Smooth muscle cell (in vitro differentiated cells): Measurements from ENCODE around the gene CTNNBIP1. TPM values are rescaled to one million over a fixed set of nuclear protein-coding genes. Genes with fewer than 3 reads are reported as not detected.

Source experiments
- DNase-seq: peaks from one replicate; lab custom pipeline; 2025; ENCODE audit not compliant: unreplicated experiment; lab: John Stamatoyannopoulos, UW
- H2AFZ ChIP-seq: fragments of 200-600 bp; sonication (generic); 2 replicates; pipeline ENCODE4 v1.6.0; 2016; ENCODE audit warnings: antibody characterized with exemption, low read depth, mild to moderate bottlenecking
- H3F3A ChIP-seq: fragments of 200-600 bp; sonication (generic); 2 replicates; pipeline ENCODE4 v1.6.0; 2017; ENCODE audit warnings: antibody characterized with exemption, low read depth
- H3K27ac ChIP-seq: fragments of 200-600 bp; sonication (generic); 2 replicates; pipeline ENCODE4 v1.5.1; 2016; ENCODE audit warnings: low read depth, mild to moderate bottlenecking
- H3K27me3 ChIP-seq: fragments of 200-600 bp; sonication (generic); 2 replicates; pipeline ENCODE4 v1.6.1; 2016; ENCODE audit warnings: low read depth, mild to moderate bottlenecking
- H3K36me3 ChIP-seq: fragments of 200-600 bp; sonication (generic); 2 replicates; pipeline ENCODE4 v1.5.1; 2016; ENCODE audit warnings: low read depth
- H3K4me1 ChIP-seq: fragments of 200-600 bp; sonication (generic); 2 replicates; pipeline ENCODE4 v1.5.1; 2016; ENCODE audit warnings: low read depth
- H3K4me2 ChIP-seq: fragments of 200-600 bp; sonication (generic); 2 replicates; pipeline ENCODE4 v1.6.0; 2016; ENCODE audit warnings: mild to moderate bottlenecking
- H3K4me3 ChIP-seq: fragments of 200-600 bp; sonication (generic); 2 replicates; pipeline ENCODE4 v1.5.1; 2016; ENCODE audit warnings: mild to moderate bottlenecking
- H3K79me2 ChIP-seq: fragments of 200-600 bp; sonication (generic); 2 replicates; pipeline ENCODE4 v1.6.0; 2016; ENCODE audit warnings: low read depth, mild to moderate bottlenecking
- H3K9ac ChIP-seq: fragments of 200-600 bp; sonication (generic); 2 replicates; pipeline ENCODE4 v1.6.0; 2016; ENCODE audit warnings: low read depth
- H3K9me3 ChIP-seq: fragments of 200-600 bp; sonication (generic); replicated peaks from 2 replicates; pipeline ENCODE4 v1.5.1; 2016; ENCODE audit warnings: low read depth
- H4K20me1 ChIP-seq: fragments of 200-600 bp; sonication (generic); 2 replicates; pipeline ENCODE4 v1.6.0; 2016; ENCODE audit warnings: low read depth
- WGBS: methylation state at CpG from one replicate; pipeline ENCODE4 v1.1.7; 2016; ENCODE audit warnings: low lambda C conversion rate; 5-methylcytosine and 5-hydroxymethylcytosine counted together
- polyA plus RNA-seq: library from polyadenylated mRNA; unstranded; fragments of >200 nt; fragmentation: Nextera tagmentation; extraction: Ambion mirVana; gene quantifications from 2 replicates; pipeline ENCODE4 v1.2.1, GENCODE V29; 2016
- total RNA-seq: library from RNA; depleted of rRNA; stranded (reverse); fragments of >200 nt; gene quantifications from 2 replicates; pipeline ENCODE4 v1.2.3, GENCODE V29; 2014
- TF ChIP-seq, protein P1 (sequence below): fragments of 200-600 bp; sonication (generic); IDR thresholded peaks from 2 replicates; pipeline ENCODE4 v1.5.1; 2017; ENCODE audit warnings: borderline replicate concordance, mild to moderate bottlenecking, antibody characterized with exemption; ENCODE audit not compliant: insufficient read depth, poor library complexity, severe bottlenecking

Gene CTNNBIP1
- total and polyA plus RNA-seq, 2 experiments from 2014 or later, result 27.7 to 55.1 TPM

GRCh38 chr1:9900142-9901043 lies 9.7 kb downstream of the CTNNBIP1 start:
- no peak overlapping the region for H3K27ac ChIP-seq
- 78% methylated on average over 18 of the region's 18 CpGs for WGBS
- H3K4me1 ChIP-seq, result no peaks in the 10 kb centered on the region
- TF ChIP-seq, protein P1, sequence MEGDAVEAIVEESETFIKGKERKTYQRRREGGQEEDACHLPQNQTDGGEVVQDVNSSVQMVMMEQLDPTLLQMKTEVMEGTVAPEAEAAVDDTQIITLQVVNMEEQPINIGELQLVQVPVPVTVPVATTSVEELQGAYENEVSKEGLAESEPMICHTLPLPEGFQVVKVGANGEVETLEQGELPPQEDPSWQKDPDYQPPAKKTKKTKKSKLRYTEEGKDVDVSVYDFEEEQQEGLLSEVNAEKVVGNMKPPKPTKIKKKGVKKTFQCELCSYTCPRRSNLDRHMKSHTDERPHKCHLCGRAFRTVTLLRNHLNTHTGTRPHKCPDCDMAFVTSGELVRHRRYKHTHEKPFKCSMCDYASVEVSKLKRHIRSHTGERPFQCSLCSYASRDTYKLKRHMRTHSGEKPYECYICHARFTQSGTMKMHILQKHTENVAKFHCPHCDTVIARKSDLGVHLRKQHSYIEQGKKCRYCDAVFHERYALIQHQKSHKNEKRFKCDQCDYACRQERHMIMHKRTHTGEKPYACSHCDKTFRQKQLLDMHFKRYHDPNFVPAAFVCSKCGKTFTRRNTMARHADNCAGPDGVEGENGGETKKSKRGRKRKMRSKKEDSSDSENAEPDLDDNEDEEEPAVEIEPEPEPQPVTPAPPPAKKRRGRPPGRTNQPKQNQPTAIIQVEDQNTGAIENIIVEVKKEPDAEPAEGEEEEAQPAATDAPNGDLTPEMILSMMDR, result no peak
- no peaks in the 10 kb centered on the region for H3K27me3 ChIP-seq
- H4K20me1 ChIP-seq, result peaks cover 13% of the 10 kb centered on the region
- no peak overlapping the region for H3K4me3 ChIP-seq
- no peaks in the 10 kb centered on the region for H3K36me3 ChIP-seq
- peaks cover 28% of the 10 kb centered on the region for H3K79me2 ChIP-seq
- no peak overlapping the region for H3K9ac ChIP-seq
- no peaks in the 10 kb centered on the region for H3K9me3 ChIP-seq
- no peak for DNase-seq
- H2AFZ ChIP-seq, result no peak overlapping the region
- peaks cover 6% of the 10 kb centered on the region for H3F3A ChIP-seq
- no peak overlapping the region for H3K4me2 ChIP-seq

- 78% methylated on average over 3 of the region's 3 CpGs for WGBS
- TF ChIP-seq, protein P1, result no peak
- H3K27me3 ChIP-seq, result no peaks in the 10 kb centered on the region
- H3K79me2 ChIP-seq, result peaks cover 8% of the 10 kb centered on the region
- H3K4me1 ChIP-seq, result peaks cover 37% of the 10 kb centered on the region
- H3K9me3 ChIP-seq, result no peaks in the 10 kb centered on the region
- peaks cover 16% of the 10 kb centered on the region for H3F3A ChIP-seq
- peak overlapping the region; percentile 52 for H3K4me2 ChIP-seq
- H2AFZ ChIP-seq, result no peak overlapping the region
- H3K4me3 ChIP-seq, result no peak overlapping the region
- H3K9ac ChIP-seq, result peak overlapping the region; percentile 14
- no peak for DNase-seq
- no peaks in the 10 kb centered on the region for H3K36me3 ChIP-seq
- no peaks in the 10 kb centered on the region for H4K20me1 ChIP-seq
- peak overlapping the region; percentile 92 for H3K27ac ChIP-seq
Measured at GRCh38 chr1:9894115-9894514, 16.0 kb downstream of the CTNNBIP1 start.

GRCh38 chr1:9892563-9893528 lies 17.2 kb downstream of the CTNNBIP1 start:
- Histone ChIP-seq H3K36me3 (no peaks in the 10 kb centered on the region), H3F3A (peaks cover 16% of the 10 kb centered on the region), H2AFZ (no peak overlapping the region), H4K20me1 (no peaks in the 10 kb centered on the region), H3K9me3 (no peaks in the 10 kb centered on the region), H3K4me1 (peaks cover 43% of the 10 kb centered on the region), H3K4me3 (no peak overlapping the region), H3K4me2 (peak overlapping the region; percentile 52), H3K79me2 (peaks cover 8% of the 10 kb centered on the region), H3K27me3 (no peaks in the 10 kb centered on the region), H3K27ac (peak overlapping the region; percentile 92), H3K9ac (peak overlapping the region; percentile 56)
- WGBS, result 60% methylated on average over 14 of the region's 14 CpGs
- no peak for DNase-seq
- TF ChIP-seq, protein P1, result no peak
